ENCODE data around the gene CCDC85B. TPM values are rescaled to one million over a fixed set of nuclear protein-coding genes. Genes with fewer than 3 reads are reported as not detected.

The CCDC85B gene
- polyA plus RNA-seq, 1 experiment: 33.4 TPM

- peak within 1 kb of the TSS; percentile 87 for H3K4me3 ChIP-seq (ENCODE audit: low read depth, low read length)
- H3K36me3 ChIP-seq (ENCODE audit: control insufficient read depth, insufficient read depth, low read length): peaks cover 12% of the 10 kb centered on the region
- peak; percentile 70 for DNase-seq (ENCODE audit: low read depth)
- H3K27me3 ChIP-seq (ENCODE audit: control insufficient read depth, insufficient read depth, low read length): no peaks in the 10 kb centered on the region
- ChIA-PET POLR2A (no interaction called here), CTCF (interaction anchor here (4.8 kb wide), 1 partner anchor 29 kb away, joined by 60 read pairs; the partner anchor contains the start of genes CCDC85B and FIBP)
- no peak for TF ChIP-seq CTCF (IDR thresholded peaks at IDR 0.05; ENCODE audit: insufficient read depth, low read depth, low read length)
These were observed 28.7 kb downstream of the CCDC85B start, which contains the start of gene DRAP1 for GRCh38 chr11:65919141-65919572. Gene DRAP1, plus strand, starts transcription at chr11:65919426. Its CDS starts 76 bp downstream, at chr11:65919502.

GRCh38 chr11:65919573-65920371 lies 29.3 kb downstream of the CCDC85B start:
- ChIA-PET CTCF (interaction anchor here (0.8 to 2.3 kb wide), 4 partner anchors 30 to 69 kb away, joined by 3 to 7 read pairs (median 4); partner anchors contain the start of gene CCDC85B), POLR2A (no interaction called here)
- no peak for TF ChIP-seq CTCF (IDR thresholded peaks at IDR 0.05; ENCODE audit: insufficient read depth, low read depth, low read length)
- H3K4me3 ChIP-seq (ENCODE audit: low read depth, low read length): peak overlapping the region; percentile 71
- DNase-seq (ENCODE audit: low read depth): no peak
- H3K36me3 ChIP-seq (ENCODE audit: control insufficient read depth, insufficient read depth, low read length): peaks cover 12% of the 10 kb centered on the region
- H3K27me3 ChIP-seq (ENCODE audit: control insufficient read depth, insufficient read depth, low read length): no peaks in the 10 kb centered on the region

- DNase-seq (ENCODE audit: low read depth): no peak
- Histone ChIP-seq H3K4me3 (ENCODE audit: low read depth, low read length) (peak overlapping the region; percentile 71), H3K27me3 (ENCODE audit: control insufficient read depth, insufficient read depth, low read length) (no peaks in the 10 kb centered on the region), H3K36me3 (ENCODE audit: control insufficient read depth, insufficient read depth, low read length) (peaks cover 12% of the 10 kb centered on the region)
- TF ChIP-seq CTCF (IDR thresholded peaks at IDR 0.05; ENCODE audit: insufficient read depth, low read depth, low read length): no peak
- POLR2A ChIA-PET: no interaction called here
- CTCF ChIA-PET: interaction anchor here (0.8 to 2.3 kb wide), 4 partner anchors 30 to 68 kb away, joined by 3 to 7 read pairs (median 4); partner anchors contain the start of gene CCDC85B
These were observed 29.9 kb downstream of the CCDC85B start for GRCh38 chr11:65920372-65920802.

- ChIA-PET POLR2A (interaction anchor here (0.7 kb wide), 1 partner anchor 32 kb away, joined by 5 read pairs; no protein-coding TSS in a partner anchor), CTCF (interaction anchor here (0.9 to 2.3 kb wide), 2 partner anchors 37 to 67 kb away, joined by 4 to 7 read pairs; no protein-coding TSS in a partner anchor)
- no peak for TF ChIP-seq CTCF (IDR thresholded peaks at IDR 0.05; ENCODE audit: insufficient read depth, low read depth, low read length)
- DNase-seq (ENCODE audit: low read depth): no peak
- H3K36me3 ChIP-seq (ENCODE audit: control insufficient read depth, insufficient read depth, low read length): peaks cover 12% of the 10 kb centered on the region
- H3K27me3 ChIP-seq (ENCODE audit: control insufficient read depth, insufficient read depth, low read length): no peaks in the 10 kb centered on the region
- peak overlapping the region; percentile 71 for H3K4me3 ChIP-seq (ENCODE audit: low read depth, low read length)
These were observed 30.6 kb downstream of the CCDC85B start for GRCh38 chr11:65921033-65921555.

- no peak for DNase-seq (ENCODE audit: low read depth)
- ChIA-PET POLR2A (interaction anchor here (0.7 kb wide), 1 partner anchor 33 kb away, joined by 5 read pairs; no protein-coding TSS in a partner anchor), CTCF (interaction anchor here (1.6 to 2.3 kb wide), 2 partner anchors 34 to 38 kb away, joined by 7 to 8 read pairs; partner anchors contain the start of gene FIBP)
- peaks cover 10% of the 10 kb centered on the region for H3K36me3 ChIP-seq (ENCODE audit: control insufficient read depth, insufficient read depth, low read length)
- TF ChIP-seq CTCF (IDR thresholded peaks at IDR 0.05; ENCODE audit: insufficient read depth, low read depth, low read length): no peak
- no peak overlapping the region for H3K4me3 ChIP-seq (ENCODE audit: low read depth, low read length)
- H3K27me3 ChIP-seq (ENCODE audit: control insufficient read depth, insufficient read depth, low read length): no peaks in the 10 kb centered on the region
These were observed 31.4 kb downstream of the CCDC85B start for GRCh38 chr11:65921876-65922275.
